SK-N-DZ (cell line): ENCODE results near the gene CPN2.

Experiments
- DNase-seq: peaks from one replicate; pipeline ENCODE4 v3.0.0-alpha.2; 2015; ENCODE audit warnings: low spot score

The CPN2 gene

GRCh38 chr3:194381460-194381875 is 30.3 kb upstream of the CPN2 start:
- DNase-seq = peak; percentile 76

GRCh38 chr3:194380326-194380725 is 29.2 kb upstream of the CPN2 start:
- DNase-seq = no peak

DNA sequence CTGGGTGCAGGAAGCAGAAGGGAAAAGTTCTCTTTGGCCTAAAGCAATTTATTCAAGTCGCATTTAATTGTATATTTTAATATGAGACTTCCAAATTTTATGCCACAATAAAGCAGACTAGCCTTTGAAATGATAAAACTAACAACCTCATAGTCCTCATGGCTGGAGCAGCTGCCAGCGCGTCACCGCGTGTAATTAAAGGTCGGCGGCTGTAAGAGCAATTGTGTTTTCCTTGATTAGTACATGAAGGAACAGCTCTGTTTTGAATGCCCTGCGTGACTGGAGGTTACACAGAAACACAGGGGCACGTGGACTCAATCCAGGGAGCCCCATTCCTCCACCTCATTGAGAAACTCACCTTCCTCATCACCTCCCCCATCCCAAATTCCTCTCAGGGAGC is 28.5 kb upstream of the CPN2 start:
- DNase-seq = no peak

DNA sequence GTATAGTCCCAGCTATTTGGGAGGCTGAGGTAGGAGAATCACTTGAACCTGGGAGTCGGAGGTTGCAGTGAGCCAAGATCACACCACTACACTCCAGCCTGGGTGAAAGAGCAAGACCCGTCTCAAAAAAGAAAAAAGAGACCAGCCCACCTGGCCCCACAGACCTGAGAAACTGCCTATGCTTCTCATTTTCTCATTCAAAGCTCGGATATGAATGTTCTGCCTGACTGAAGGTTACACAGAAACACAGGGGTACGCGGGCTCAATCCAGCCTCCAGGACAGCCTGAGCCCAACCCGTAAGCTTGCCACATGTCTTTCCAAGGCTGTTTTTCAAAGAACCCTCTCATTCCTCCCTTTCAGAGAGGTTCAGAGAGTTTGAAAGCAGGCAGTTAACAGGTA is 28.1 kb upstream of the CPN2 start:
- DNase-seq = no peak

DNA sequence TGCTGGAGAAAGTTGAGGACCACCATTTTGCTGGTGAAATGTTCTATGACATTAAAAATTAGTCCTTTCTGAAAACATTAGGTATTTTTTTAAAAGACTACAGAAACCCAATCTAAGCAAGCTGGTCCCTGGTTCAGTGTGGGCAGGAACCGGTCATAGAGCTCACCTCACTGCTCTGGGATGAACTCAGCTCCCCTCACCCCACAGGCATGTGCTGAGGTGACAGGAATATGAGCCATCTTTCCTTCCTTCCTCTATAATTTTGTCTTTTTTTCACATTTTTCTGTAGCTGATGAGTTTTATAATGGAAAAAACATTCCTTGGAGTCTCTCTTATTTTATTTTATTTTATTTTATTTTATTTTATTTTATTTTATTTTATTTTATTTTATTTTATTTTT is 26.6 kb upstream of the CPN2 start:
- DNase-seq = no peak

- no peak for DNase-seq
Measured at GRCh38 chr3:194376241-194376560, 25.1 kb upstream of the CPN2 start.

GRCh38 chr3:194375473-194376240 is 24.5 kb upstream of the CPN2 start:
- DNase-seq = no peak

GRCh38 chr3:194374935-194375334 is 23.8 kb upstream of the CPN2 start:
- DNase-seq = no peak

DNA sequence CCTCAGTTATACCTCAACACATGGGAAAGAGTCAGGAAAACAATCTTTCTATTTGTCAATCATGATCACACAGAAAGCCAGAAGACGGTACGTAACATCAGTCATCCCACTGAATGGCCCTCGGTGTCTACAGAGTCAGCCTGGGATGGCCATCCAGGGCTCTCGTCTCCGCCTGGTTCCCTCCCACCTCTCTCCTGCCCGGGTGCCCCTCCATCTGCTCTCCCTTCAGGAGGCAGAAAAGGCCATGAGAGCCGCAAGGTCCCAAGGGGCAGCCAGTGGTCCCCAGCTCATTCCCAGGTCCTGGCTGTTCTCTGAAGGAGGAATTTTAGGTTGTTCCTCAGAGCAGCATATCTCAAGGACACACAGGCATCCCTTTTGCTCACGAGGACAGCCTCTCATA is 22.8 kb upstream of the CPN2 start:
- no peak for DNase-seq

DNA sequence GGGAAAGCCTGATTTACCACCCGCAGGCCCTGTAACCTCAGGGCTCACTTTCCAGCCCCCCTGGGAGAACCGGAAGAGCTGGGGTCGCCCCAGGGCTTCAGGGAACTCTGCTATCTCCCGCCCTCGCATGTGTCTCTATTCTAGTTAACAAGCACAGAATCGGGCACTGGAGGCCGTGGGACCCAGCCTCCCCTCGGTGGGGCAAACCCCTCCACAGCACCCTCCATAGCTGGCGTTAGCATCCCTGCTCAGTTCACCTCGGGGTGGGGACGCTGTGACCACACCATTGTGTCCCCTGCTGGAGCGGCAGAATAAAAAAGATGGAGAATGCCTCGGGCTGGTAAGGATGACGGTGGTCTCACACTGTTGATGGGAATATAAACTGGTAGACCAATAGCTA is 21.9 kb upstream of the CPN2 start:
- no peak for DNase-seq

GRCh38 chr3:194370753-194371152 is 19.6 kb upstream of the CPN2 start:
- no peak for DNase-seq

GRCh38 chr3:194369522-194370279 is 18.6 kb upstream of the CPN2 start, which contains the start of gene LRRC15:
Gene LRRC15 (minus strand): TSS chr3:194369743. CDS start chr3:194361043, 8,700 bp downstream.
- DNase-seq = no peak

DNA sequence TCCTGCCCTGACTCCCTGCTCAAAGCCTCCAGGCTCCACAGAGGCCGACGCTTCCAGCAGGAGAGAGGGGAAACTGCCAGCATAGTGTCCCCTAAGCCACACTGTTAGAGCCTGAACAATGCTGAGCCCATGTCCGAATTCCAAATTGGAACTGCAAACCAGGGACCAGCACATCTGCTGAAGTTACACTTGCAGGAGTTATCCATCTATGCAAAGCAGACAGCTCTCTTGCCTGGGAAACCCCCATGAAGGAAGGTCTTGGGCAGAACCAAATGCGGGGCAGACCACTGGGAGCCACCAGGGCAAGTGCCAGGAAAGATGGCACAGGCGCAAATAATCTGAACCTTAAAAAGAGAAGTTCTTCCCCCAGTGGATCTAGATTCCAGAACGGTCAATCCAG is 17.8 kb upstream of the CPN2 start:
- no peak for DNase-seq

DNA sequence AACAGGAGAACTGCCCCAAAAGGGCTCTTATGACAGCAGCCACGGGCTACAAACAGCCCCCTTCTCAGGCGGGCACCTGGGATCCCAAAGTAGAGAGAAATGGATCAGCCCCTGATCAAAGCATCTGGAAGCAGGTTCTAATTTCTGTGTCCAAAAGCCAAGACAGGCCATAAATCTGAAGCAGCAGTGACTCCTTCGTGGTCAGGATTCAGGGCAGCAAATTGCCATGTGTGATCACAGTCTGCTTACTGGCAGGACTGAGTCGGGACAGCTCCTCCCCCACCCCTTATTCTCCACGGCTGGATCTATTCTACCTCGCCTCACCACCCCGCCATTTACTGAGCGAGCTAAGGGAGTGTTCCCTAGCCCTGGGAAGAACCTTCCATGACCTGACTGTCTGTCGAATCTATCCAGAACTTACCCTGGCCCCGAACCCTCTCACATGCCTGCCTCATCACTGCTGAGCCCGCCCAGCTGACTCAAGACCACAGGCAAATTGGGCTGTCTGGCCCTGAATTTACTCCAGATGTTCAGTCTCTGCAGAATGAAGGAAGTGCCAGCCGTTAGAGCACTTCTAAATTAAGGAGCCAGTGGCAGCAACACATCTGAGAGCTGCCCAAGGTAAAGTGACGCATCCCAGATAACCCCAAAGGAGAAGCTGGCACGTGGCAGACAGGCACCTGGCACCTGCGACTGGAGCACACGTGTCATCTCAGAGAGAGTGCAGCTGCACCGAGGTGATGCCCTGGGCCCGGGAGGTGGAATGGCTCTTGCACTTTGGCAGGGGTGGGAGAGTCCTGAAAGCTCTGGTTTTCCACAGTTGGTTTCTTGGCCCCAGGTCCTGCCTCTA is 17.1 kb upstream of the CPN2 start:
- no peak for DNase-seq

DNA sequence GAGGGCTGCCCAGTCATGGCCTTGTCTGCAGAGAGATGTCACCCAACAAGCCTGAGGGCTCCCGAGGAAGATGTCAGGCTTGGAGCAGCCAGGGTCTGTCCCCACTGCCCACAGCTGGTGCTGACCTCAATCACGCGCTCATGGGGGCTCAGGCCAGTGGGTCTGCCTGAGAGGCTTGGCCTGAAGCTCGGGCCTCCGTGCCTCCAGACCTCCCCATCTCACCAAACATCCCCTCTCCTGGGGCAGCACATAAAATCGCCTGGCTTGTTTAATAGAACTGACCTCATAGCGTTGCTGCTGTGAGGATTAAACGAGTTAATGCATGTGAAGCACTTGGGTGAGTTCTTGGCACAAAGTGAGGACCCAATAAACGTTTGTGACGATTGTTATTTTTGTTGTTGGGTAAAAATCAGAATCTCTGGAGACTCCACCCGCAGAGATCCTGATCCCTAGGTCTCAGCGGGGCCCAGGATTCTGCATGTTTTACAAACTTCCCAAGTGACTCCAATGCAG is 14.9 kb upstream of the CPN2 start:
- no peak for DNase-seq

DNA sequence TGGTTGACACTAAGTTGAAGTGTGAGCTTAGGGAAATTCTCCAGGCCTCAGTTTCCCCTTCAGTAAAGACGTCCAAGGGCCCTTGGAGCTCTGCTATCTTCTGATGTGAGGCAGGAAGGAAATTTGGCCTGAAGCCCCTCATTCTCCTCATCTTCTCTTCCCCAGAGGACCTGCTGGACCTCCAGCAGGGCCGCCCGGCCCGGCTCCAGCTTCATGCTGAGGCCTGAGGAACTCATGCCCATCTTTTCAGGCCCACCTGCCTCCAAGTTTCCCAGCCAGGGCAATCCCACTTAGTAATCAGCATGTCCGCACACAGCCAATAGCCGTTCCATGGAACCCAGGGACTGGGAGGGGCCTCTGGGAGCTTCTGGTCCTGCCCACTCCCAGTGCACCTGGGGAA is 14.4 kb upstream of the CPN2 start:
- DNase-seq = no peak

DNA sequence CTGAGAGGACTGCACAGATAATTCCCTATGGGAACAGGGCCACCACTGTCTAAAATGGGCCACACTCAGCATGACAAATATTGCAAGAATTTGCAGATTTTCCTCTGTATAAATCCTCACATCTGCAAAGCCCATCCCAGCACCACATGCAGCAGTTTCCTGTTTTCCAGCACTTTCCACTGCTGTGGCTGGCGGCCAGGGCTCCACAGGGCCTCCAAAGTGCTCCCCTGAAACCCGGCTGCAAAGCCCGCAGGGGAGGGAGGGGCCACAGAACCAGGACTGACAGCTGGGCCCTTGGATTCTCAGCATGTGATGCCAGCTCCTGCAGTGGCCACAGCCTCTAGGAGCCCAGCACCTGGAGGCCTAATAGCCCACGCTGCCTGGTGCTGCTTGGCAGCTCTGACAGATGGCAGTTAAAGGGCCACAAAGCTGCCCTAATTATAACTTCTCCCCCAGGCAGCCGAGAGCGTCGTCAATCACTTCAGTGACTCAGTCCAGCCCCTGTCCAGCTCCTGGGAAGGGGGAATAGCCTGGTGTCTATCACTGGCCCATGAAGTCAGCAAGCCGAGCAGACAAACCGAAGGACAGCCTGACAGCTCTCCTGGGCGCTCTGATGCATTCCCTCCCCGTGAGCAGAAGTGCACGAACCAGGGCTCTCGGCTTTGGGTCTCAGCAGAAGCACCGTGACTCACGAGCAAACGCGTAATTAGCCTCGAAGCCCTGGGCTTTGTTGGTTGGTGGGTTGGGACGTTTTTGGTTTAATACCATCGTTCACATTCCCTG is 13.7 kb upstream of the CPN2 start:
- no peak for DNase-seq

DNA sequence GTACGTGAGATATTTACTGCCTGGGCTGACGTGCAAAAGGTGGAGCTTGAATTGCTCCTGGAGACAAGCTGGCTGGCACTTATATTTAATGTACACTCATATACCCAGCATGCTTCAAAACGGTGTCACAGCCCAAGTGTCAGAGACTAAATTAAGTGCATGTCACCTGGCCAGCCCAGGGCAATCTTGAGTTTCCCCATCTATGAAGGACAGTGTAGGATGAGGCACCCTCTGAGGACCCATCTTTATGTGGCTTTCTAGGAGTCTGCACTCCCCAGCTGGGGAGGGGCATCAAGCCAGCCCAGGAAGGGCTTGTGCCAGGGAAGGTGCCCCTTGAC is 13.2 kb upstream of the CPN2 start:
- DNase-seq = no peak

DNA sequence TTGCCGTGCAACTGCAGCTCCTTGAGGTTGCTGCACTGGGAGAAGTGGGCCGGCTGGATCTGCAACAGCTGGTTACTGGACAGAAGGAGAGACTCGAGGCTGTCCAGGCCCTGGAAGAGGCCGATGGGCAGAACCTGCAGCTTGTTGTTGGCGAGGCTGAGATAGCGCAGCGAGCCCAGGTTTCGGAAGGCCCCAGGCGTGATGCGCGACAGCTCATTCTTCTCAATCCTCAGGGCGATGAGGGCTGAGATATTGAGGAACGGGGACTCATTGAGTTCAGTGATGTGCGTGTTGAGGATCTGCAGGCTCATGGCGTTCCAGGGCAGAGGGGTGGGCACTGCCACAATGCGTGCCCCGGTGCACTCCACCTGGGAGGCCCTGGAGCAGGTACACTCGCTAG is 9.4 kb upstream of the CPN2 start:
- DNase-seq = no peak

DNA sequence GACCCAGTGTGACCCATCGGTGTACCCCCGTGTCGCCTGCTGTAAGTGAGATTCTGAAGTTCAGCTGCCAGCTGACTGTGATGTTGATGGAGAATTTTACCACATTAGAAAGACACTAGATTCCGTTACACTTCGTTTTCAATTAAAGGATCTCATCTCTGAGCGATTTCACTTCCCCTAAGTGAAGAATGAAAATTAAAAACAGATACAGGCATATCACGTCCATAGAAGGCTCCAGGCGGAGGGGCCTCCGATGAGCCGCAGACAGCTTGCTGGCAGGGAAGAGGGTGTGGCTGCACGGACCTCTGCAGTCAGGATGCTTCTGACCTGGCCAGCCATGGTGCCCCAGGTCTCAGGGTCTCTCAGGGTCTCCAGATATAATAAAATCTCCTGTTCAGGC is 6.6 kb upstream of the CPN2 start:
- no peak for DNase-seq

- no peak for DNase-seq
Measured at GRCh38 chr3:194355379-194355778, 4.3 kb upstream of the CPN2 start.

DNA sequence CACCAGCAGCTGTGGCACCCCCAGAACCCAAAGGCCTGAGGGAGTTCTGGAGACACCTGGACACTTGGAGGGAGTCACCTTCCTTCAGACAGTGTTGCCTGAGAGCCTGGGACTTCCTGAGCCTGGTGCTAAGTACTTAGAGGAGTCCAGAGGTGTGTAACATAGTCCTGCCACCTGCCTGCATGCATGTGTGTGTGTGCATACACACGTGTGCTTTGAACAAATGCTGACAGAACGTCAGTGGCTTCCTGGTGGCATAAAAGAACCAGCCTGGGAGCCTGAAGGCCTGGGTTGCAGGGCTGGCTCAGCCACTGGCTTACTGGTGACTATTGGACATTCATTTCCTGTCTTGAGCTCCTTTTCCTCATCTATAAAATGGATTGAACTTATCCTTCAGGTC is 3.2 kb upstream of the CPN2 start:
- no peak for DNase-seq
